Loucy (cell line): ENCODE results near the gene PCK1.

Experiments
- H2AFZ ChIP-seq: fragments of 200-600 bp; sonication (generic); 2 replicates; pipeline ENCODE4 v1.6.0; 2016; ENCODE audit warnings: antibody characterized with exemption, mild to moderate bottlenecking, low read length, moderate library complexity
- H3F3A ChIP-seq: fragments of 200-600 bp; 2 replicates; pipeline ENCODE4 v1.6.0; 2016; ENCODE audit warnings: antibody characterized with exemption, low read depth, mild to moderate bottlenecking
- H3K27me3 ChIP-seq: fragments of 200-600 bp; sonication (generic); 2 replicates; pipeline ENCODE4 v1.6.1; 2014; ENCODE audit warnings: low read length, mild to moderate bottlenecking; ENCODE audit not compliant: insufficient read depth, poor library complexity, severe bottlenecking
- H3K36me3 ChIP-seq: fragments of 200-600 bp; sonication (generic); 2 replicates; pipeline ENCODE4 v1.6.1; 2016; ENCODE audit warnings: low read length; ENCODE audit not compliant: insufficient read depth
- H3K4me1 ChIP-seq: fragments of 200-600 bp; sonication (generic); 2 replicates; pipeline ENCODE4 v1.5.1; 2014; ENCODE audit warnings: low read length, mild to moderate bottlenecking; ENCODE audit not compliant: insufficient read depth, poor library complexity, severe bottlenecking
- H3K4me2 ChIP-seq: fragments of 200-600 bp; sonication (generic); 2 replicates; pipeline ENCODE4 v1.6.0; 2014; ENCODE audit warnings: antibody characterized with exemption, low read length, low read depth, mild to moderate bottlenecking; ENCODE audit not compliant: poor library complexity, severe bottlenecking
- H3K4me3 ChIP-seq: fragments of 200-600 bp; sonication (generic); 2 replicates; pipeline ENCODE4 v1.5.1; 2014; ENCODE audit warnings: low read length, mild to moderate bottlenecking, mixed read lengths; ENCODE audit not compliant: poor library complexity, severe bottlenecking
- H3K79me2 ChIP-seq: fragments of 200-600 bp; sonication (generic); 2 replicates; pipeline ENCODE4 v1.6.1; 2014; ENCODE audit warnings: low read length; ENCODE audit not compliant: insufficient read depth
- H3K9ac ChIP-seq: fragments of 200-600 bp; sonication (generic); 2 replicates; pipeline ENCODE4 v1.6.0; 2014; ENCODE audit warnings: mild to moderate bottlenecking, low read depth, low read length, moderate library complexity; ENCODE audit not compliant: poor library complexity, severe bottlenecking
- H3K9me2 ChIP-seq: fragments of 200-600 bp; sonication (generic); replicated peaks from 2 replicates; pipeline ENCODE4 v1.6.1; 2016; ENCODE audit warnings: low read depth, low read length, mixed read lengths
- H3K9me3 ChIP-seq: fragments of 200-600 bp; sonication (generic); 2 replicates; pipeline ENCODE4 v1.6.1; 2014; ENCODE audit warnings: mild to moderate bottlenecking, antibody characterized with exemption, low read length, low read depth; ENCODE audit not compliant: insufficient read depth
- H4K20me1 ChIP-seq: fragments of 200-600 bp; sonication (generic); 2 replicates; pipeline ENCODE4 v1.6.0; 2014; ENCODE audit warnings: antibody characterized with exemption, low read length, mild to moderate bottlenecking; ENCODE audit not compliant: insufficient read depth, poor library complexity, severe bottlenecking
- CTCF ChIP-seq: fragments of 200-600 bp; sonication (generic); conservative IDR thresholded peaks from 2 replicates; pipeline ENCODE4 v1.5.1; 2014; ENCODE audit warnings: mild to moderate bottlenecking, antibody characterized with exemption, low read length
- EZH2phosphoT487 ChIP-seq: fragments of 200-600 bp; IDR thresholded peaks from 2 replicates; pipeline ENCODE4 v1.6.1; 2018; ENCODE audit warnings: antibody characterized with exemption, mild to moderate bottlenecking, moderate library complexity, borderline replicate concordance

PCK1 gene

GRCh38 chr20:57528148-57528547 lies 32.8 kb upstream of the PCK1 start:
- Histone ChIP-seq H3K9ac (no peak overlapping the region), H2AFZ (no peak overlapping the region), H3K4me2 (no peak overlapping the region), H3K4me3 (no peak overlapping the region), H3K9me2 (no peaks in the 10 kb centered on the region), H3K4me1 (no peaks in the 10 kb centered on the region), H3F3A (no peaks in the 10 kb centered on the region), H3K79me2 (no peaks in the 10 kb centered on the region), H3K27me3 (no peaks in the 10 kb centered on the region), H3K36me3 (no peaks in the 10 kb centered on the region), H3K9me3 (no peaks in the 10 kb centered on the region), H4K20me1 (no peaks in the 10 kb centered on the region)
- TF ChIP-seq EZH2phosphoT487 (no peak), CTCF (no peak)

GRCh38 chr20:57529160-57529585 lies 31.7 kb upstream of the PCK1 start:
- TF ChIP-seq EZH2phosphoT487 (no peak), CTCF (no peak)
- Histone ChIP-seq H3K4me1 (no peaks in the 10 kb centered on the region), H4K20me1 (no peaks in the 10 kb centered on the region), H3K9me3 (no peaks in the 10 kb centered on the region), H3K36me3 (no peaks in the 10 kb centered on the region), H3K9me2 (no peaks in the 10 kb centered on the region), H3K4me3 (no peak overlapping the region), H2AFZ (no peak overlapping the region), H3K27me3 (no peaks in the 10 kb centered on the region), H3K9ac (no peak overlapping the region), H3F3A (no peaks in the 10 kb centered on the region), H3K4me2 (no peak overlapping the region), H3K79me2 (no peaks in the 10 kb centered on the region)

GRCh38 chr20:57529810-57530209 lies 31.1 kb upstream of the PCK1 start:
- no peaks in the 10 kb centered on the region for H3K79me2 ChIP-seq
- no peaks in the 10 kb centered on the region for H3F3A ChIP-seq
- no peaks in the 10 kb centered on the region for H3K9me3 ChIP-seq
- H3K9ac ChIP-seq = no peak overlapping the region
- no peak for TF ChIP-seq CTCF
- TF ChIP-seq EZH2phosphoT487 = no peak
- H3K4me1 ChIP-seq = no peaks in the 10 kb centered on the region
- H3K36me3 ChIP-seq = no peaks in the 10 kb centered on the region
- no peak overlapping the region for H3K4me3 ChIP-seq
- H3K9me2 ChIP-seq = no peaks in the 10 kb centered on the region
- H3K27me3 ChIP-seq = no peaks in the 10 kb centered on the region
- H3K4me2 ChIP-seq = no peak overlapping the region
- no peak overlapping the region for H2AFZ ChIP-seq
- no peaks in the 10 kb centered on the region for H4K20me1 ChIP-seq
